Measurements from ENCODE around the gene CSGALNACT2. TPM values are rescaled to one million over a fixed set of nuclear protein-coding genes. Genes with fewer than 3 reads are reported as not detected.
A peak's percentile ranks its signal among the peaks of the same experiment; 100 is the strongest.

Gene CSGALNACT2
- total and polyA plus RNA-seq, 10 of the 15 experiments (the other 5 are each of a cell fraction or from before 2014, with no cell fraction given) = 2.5 to 12.6 (median 8.7) TPM

DNA sequence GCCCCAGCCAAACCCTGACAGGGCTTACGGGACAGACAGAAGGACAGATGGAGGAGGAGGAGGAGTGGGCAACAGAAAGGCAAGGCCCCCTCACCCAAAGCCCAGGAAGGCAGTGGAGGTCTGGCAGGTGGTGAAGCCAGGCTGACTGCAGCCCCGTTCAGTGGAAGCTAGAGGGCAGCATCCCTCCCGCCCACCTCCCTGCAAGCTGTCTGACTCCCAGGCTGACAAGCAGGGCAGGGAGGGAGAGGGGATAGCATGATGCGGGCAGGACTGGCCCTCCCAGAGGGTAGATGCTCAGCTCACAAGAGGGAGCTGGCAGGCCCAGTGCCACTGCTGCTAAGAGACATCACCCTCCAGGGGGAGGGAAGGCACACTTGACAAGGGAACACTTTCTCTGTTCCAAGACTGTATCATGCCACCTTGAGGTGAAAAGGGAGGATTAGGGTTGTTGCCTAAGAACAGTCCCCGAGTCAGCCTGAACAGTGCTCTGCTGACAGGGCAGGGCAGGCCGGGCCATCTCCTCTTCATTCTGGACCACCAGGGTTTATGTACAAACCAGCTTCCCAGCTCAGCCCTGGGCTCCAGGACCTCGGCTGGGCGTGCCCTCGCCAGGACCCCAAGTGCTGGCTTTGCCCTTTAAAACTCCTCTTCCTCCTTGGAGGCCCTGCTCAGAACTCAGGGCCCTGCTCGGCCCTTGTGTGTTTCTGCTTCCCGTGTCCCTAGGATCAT lies 66.9 kb downstream of the CSGALNACT2 start:
- SMC1A ChIA-PET (ENCODE audit: uncharacterized antibody, unreplicated experiment) = interaction anchor here (0.7 to 2.3 kb wide), 4 partner anchors 45 to 144 kb away, joined by 3 to 14 read pairs (median 3); no protein-coding TSS in a partner anchor
- Histone ChIP-seq H3K4me2 (ENCODE audit: control insufficient read depth, insufficient read depth) (no peak overlapping the region), H3K27ac (ENCODE audit: control insufficient read depth, insufficient read depth) (no peak overlapping the region), H3K4me1 (ENCODE audit: control insufficient read depth, insufficient read depth, low read length) (no peaks in the 10 kb centered on the region), H3K27me3 (replicated peaks in 1 of 2; ENCODE audit: control insufficient read depth in 2 of 2, insufficient read depth in 2 of 2, low read length in 1 of 2) (no peaks in the 10 kb centered on the region), H3K36me3 (ENCODE audit: control insufficient read depth in 2 of 2, insufficient read depth in 2 of 2, low read length in 1 of 2) (no peaks in the 10 kb centered on the region), H3K9me3 (replicated peaks; ENCODE audit: control insufficient read depth, insufficient read depth, low read length) (no peaks in the 10 kb centered on the region), H3K9ac (ENCODE audit: control insufficient read depth, insufficient read depth, low read length) (no peak overlapping the region), H3K79me2 (ENCODE audit: control insufficient read depth, insufficient read depth, low read length) (no peaks in the 10 kb centered on the region), H4K20me1 (ENCODE audit: control insufficient read depth, insufficient read depth) (peaks cover 2% of the 10 kb centered on the region; the same call in 1 of the 2 replicates), H2AFZ (ENCODE audit: control insufficient read depth, low read depth, low read length) (no peak overlapping the region), H3K4me3 (no peak overlapping the region)
- FAIRE-seq = peak; percentile 83
- whole genome bisulfite sequencing (ENCODE audit: insufficient coverage, insufficient replicate concordance, low lambda C conversion rate, missing lambda C conversion rate) = 39% methylated on average over 11 of the region's 11 CpGs
- ATAC-seq = peak; percentile 82
- intact Hi-C loops (cut with micrococcal nuclease; ENCODE audit: unreplicated experiment) (loop anchor here (5.0 to 10.0 kb wide), 2 partner anchors 140 to 257 kb away; no protein-coding TSS in a partner anchor), in situ Hi-C loops (cut with MboI) (loop anchor here (10.0 to 25.0 kb wide), 2 partner anchors 157 to 260 kb away; partner anchors contain the start of gene FXYD4)
- POLR2A ChIA-PET = no interaction called here
- RAD21 ChIA-PET (ENCODE audit: unreplicated experiment) = interaction anchor here (0.6 to 2.5 kb wide), 6 partner anchors 10 to 102 kb away, joined by 3 to 22 read pairs (median 3); no protein-coding TSS in a partner anchor
- BruUV-seq (replicated peaks) = no TSS peak
- CTCF ChIA-PET = interaction anchor here (0.6 to 5.9 kb wide), 40 partner anchors 9 to 284 kb away, joined by 3 to 60 read pairs (median 4); partner anchors contain the start of gene CSGALNACT2
- DNase-seq (ENCODE audit: low read depth, low spot score) = peak; percentile 11
- TF ChIP-seq FOXM1 (IDR thresholded peaks at IDR 0.05; ENCODE audit: low read depth, low read length) (no peak), POU2F2 (IDR thresholded peaks at IDR 0.05; ENCODE audit: borderline replicate concordance, low read depth, low read length) (no peak), KAT2A (conservative IDR thresholded peaks at IDR 0.05; ENCODE audit: control insufficient read depth, low read depth, low read length) (no peak), NFYA (IDR thresholded peaks at IDR 0.05; ENCODE audit: borderline replicate concordance, low read depth, low read length) (no peak), RB1 (IDR thresholded peaks at IDR 0.05; ENCODE audit: borderline replicate concordance) (peak; percentile 73; the same call in 1 of the 2 replicates), MTA2 (IDR thresholded peaks at IDR 0.05; ENCODE audit: low read depth) (no peak), HDGF (IDR thresholded peaks at IDR 0.05) (peak; percentile 64), EZH2 (IDR thresholded peaks at IDR 0.05; ENCODE audit: borderline replicate concordance, control insufficient read depth, low read depth, low read length) (no peak), MYB (IDR thresholded peaks at IDR 0.05; ENCODE audit: borderline replicate concordance, low read depth, low read length) (no peak), EED (IDR thresholded peaks at IDR 0.05; ENCODE audit: low read depth) (no peak), ZNF24 (IDR thresholded peaks at IDR 0.05) (no peak), TCF12 (IDR thresholded peaks at IDR 0.05; ENCODE audit: low read depth, low read length) (peak; percentile 51; the same call in 1 of the 2 replicates), RCOR1 (conservative IDR thresholded peaks at IDR 0.05; ENCODE audit: low read depth, low read length) (no peak), CHD1 (IDR thresholded peaks at IDR 0.05; ENCODE audit: low read depth, low read length) (no peak), EGR1 (IDR thresholded peaks at IDR 0.05; ENCODE audit: borderline replicate concordance in 1 of 2, low read depth in 2 of 2, low read length in 2 of 2) (peak in 1 of 2 experiments; percentile 66; a peak in 1 of 3 replicates)
- TF ChIP-seq, protein P1, sequence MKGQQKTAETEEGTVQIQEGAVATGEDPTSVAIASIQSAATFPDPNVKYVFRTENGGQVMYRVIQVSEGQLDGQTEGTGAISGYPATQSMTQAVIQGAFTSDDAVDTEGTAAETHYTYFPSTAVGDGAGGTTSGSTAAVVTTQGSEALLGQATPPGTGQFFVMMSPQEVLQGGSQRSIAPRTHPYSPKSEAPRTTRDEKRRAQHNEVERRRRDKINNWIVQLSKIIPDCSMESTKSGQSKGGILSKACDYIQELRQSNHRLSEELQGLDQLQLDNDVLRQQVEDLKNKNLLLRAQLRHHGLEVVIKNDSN (IDR thresholded peaks at IDR 0.05; ENCODE audit: borderline replicate concordance, extremely low read length, insufficient read depth, low read depth, low read length) = no peak
- TF ChIP-seq, protein P2, sequence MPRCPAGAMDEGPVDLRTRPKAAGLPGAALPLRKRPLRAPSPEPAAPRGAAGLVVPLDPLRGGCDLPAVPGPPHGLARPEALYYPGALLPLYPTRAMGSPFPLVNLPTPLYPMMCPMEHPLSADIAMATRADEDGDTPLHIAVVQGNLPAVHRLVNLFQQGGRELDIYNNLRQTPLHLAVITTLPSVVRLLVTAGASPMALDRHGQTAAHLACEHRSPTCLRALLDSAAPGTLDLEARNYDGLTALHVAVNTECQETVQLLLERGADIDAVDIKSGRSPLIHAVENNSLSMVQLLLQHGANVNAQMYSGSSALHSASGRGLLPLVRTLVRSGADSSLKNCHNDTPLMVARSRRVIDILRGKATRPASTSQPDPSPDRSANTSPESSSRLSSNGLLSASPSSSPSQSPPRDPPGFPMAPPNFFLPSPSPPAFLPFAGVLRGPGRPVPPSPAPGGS (IDR thresholded peaks at IDR 0.05; ENCODE audit: borderline replicate concordance, insufficient read depth, low read depth, low read length, poor library complexity, severe bottlenecking) = no peak
- TF ChIP-seq, protein P3, sequence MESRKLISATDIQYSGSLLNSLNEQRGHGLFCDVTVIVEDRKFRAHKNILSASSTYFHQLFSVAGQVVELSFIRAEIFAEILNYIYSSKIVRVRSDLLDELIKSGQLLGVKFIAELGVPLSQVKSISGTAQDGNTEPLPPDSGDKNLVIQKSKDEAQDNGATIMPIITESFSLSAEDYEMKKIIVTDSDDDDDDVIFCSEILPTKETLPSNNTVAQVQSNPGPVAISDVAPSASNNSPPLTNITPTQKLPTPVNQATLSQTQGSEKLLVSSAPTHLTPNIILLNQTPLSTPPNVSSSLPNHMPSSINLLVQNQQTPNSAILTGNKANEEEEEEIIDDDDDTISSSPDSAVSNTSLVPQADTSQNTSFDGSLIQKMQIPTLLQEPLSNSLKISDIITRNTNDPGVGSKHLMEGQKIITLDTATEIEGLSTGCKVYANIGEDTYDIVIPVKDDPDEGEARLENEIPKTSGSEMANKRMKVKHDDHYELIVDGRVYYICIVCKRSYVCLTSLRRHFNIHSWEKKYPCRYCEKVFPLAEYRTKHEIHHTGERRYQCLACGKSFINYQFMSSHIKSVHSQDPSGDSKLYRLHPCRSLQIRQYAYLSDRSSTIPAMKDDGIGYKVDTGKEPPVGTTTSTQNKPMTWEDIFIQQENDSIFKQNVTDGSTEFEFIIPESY (IDR thresholded peaks at IDR 0.05) = no peak
